Calu3 (cell line): Measurements from ENCODE around the gene IDI2. TPM values are rescaled to one million over a fixed set of nuclear protein-coding genes. Genes with fewer than 3 reads are reported as not detected.

ENCODE experiments used
- BruUV-seq: library from RNA; stranded (reverse); fragments of 400-500 nt; replicated peaks from 2 replicates; lab custom pipeline; 2021; lab: Mats Ljungman, UMichigan
- CTCF ChIA-PET: fragments of 300-600 bp; sonication (Branson Sonifier 250); formaldehyde crosslinking; loops from one replicate; lab custom pipeline; 2022; ENCODE audit warnings: antibody characterized with exemption; lab: Charles Lee
- DNase-seq: peaks from one replicate; pipeline ENCODE4 v3.0.0; 2022
- H3K27ac Mint-ChIP-seq: one replicate; pipeline ENCODE4 v1.8.0; 2022; ENCODE audit warnings: mixed read lengths; ENCODE audit not compliant: unreplicated experiment
- H3K27me3 Mint-ChIP-seq: one replicate; pipeline ENCODE4 v1.8.0; 2022; ENCODE audit warnings: mixed read lengths; ENCODE audit not compliant: unreplicated experiment
- H3K36me3 Mint-ChIP-seq: one replicate; pipeline ENCODE4 v1.8.0; 2022; ENCODE audit warnings: mild to moderate bottlenecking, moderate library complexity, mixed read lengths; ENCODE audit not compliant: insufficient read depth, unreplicated experiment
- H3K4me1 Mint-ChIP-seq: one replicate; pipeline ENCODE4 v1.8.0; 2022; ENCODE audit warnings: mild to moderate bottlenecking, low read depth, mixed read lengths; ENCODE audit not compliant: unreplicated experiment
- H3K4me3 Mint-ChIP-seq: one replicate; pipeline ENCODE4 v1.8.0; 2022; ENCODE audit warnings: mild to moderate bottlenecking, low read depth, moderate library complexity, mixed read lengths; ENCODE audit not compliant: unreplicated experiment
- H3K9me3 Mint-ChIP-seq: one replicate; pipeline ENCODE4 v1.8.0; 2022; ENCODE audit warnings: low read depth, mixed read lengths; ENCODE audit not compliant: unreplicated experiment
- intact Hi-C: fragments of 100-400 bp; cut with micrococcal nuclease; formaldehyde crosslinking; loops from one replicate; pipeline ENCODE4 v1.10.0; 2022; ENCODE audit not compliant: unreplicated experiment
- total RNA-seq: library from RNA; stranded (reverse); gene quantifications from 2 replicates; pipeline ENCODE4 v1.2.3, GENCODE V29; 2022
- TF ChIP-seq, protein P1 (sequence below): fragments of 200-600 bp; IDR thresholded peaks from one replicate; pipeline ENCODE4 v1.8.0; 2022; ENCODE audit warnings: antibody characterized with exemption; ENCODE audit not compliant: unreplicated experiment

The IDI2 gene
- total RNA-seq, 1 experiment from 2014 or later = not detected

DNA sequence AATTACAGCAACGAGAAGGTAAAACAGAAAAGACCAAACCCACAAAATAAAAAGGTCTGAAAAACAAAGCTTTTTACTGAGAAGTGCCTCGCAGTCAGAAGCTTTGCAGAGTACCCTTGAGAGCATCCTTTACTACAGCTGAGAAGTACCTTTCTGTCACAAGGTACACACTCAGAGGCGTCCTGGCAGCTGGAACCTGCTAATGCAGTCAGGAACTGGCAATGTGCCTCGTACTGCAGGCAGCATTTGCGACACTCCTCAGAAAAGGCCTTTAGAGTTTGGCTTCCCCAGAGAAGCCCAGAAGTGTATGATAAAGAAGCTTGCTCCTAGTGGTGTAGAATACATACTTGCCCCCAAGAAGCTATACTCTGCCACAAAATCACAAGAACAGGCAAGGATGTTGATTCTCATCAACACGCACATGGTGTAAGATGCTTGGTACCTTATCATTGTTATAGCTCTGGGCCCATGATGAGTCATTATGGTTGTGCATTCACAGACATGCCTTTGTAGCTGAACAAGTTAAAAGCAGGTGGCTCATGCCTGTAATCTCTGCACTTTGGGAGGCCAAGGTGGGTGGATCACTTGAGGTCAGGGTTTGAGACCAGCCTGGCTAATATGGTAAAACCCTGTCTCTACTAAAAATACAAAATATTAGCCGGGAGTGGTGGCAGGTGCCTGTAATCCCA lies 39.4 kb downstream of the IDI2 start:
- CTCF ChIA-PET = interaction anchor here (0.5 to 2.5 kb wide), 6 partner anchors 12 to 296 kb away, joined by 3 to 12 read pairs (median 6); partner anchors contain the start of gene LARP4B
- H3K27ac Mint-ChIP-seq = peak overlapping the region; percentile 98

DNA sequence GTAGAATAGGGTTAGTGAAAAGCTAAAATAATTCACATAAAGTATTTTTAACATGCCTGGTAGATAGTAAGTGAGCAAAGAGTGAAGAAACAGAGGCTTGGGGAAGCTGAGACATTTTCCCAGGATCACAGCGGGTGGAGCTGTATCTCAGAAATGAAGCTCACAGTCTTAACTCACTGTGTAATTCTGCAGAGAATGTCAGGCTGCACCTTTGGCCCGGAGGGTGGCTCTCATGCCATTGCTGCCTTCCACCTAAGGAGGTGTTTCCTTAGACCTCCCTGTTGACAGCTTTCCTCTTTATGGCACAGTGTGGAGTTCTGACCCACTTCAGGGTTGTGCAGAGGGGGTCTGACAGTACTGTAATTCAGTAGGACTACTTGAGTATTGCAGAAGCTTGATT lies 40.3 kb downstream of the IDI2 start:
- intact Hi-C loops = loop anchor here (2.0 to 10.0 kb wide), 2 partner anchors 55 to 151 kb away; partner anchors contain the start of gene LARP4B
- peaks cover 30% of the 10 kb centered on the region for H3K4me1 Mint-ChIP-seq
- TF ChIP-seq, protein P1, sequence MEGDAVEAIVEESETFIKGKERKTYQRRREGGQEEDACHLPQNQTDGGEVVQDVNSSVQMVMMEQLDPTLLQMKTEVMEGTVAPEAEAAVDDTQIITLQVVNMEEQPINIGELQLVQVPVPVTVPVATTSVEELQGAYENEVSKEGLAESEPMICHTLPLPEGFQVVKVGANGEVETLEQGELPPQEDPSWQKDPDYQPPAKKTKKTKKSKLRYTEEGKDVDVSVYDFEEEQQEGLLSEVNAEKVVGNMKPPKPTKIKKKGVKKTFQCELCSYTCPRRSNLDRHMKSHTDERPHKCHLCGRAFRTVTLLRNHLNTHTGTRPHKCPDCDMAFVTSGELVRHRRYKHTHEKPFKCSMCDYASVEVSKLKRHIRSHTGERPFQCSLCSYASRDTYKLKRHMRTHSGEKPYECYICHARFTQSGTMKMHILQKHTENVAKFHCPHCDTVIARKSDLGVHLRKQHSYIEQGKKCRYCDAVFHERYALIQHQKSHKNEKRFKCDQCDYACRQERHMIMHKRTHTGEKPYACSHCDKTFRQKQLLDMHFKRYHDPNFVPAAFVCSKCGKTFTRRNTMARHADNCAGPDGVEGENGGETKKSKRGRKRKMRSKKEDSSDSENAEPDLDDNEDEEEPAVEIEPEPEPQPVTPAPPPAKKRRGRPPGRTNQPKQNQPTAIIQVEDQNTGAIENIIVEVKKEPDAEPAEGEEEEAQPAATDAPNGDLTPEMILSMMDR = no peak

More for the DNA sequence above, 39.4 kb downstream of the IDI2 start:
- peak; percentile 55 for DNase-seq
- intact Hi-C loops = loop anchor here (1.0 to 10.0 kb wide), 2 partner anchors 15 to 151 kb away; no protein-coding TSS in a partner anchor
- peaks cover under 1% of the 10 kb centered on the region for H3K9me3 Mint-ChIP-seq
- no peaks in the 10 kb centered on the region for H3K27me3 Mint-ChIP-seq
- no TSS peak for BruUV-seq
- H3K4me3 Mint-ChIP-seq = peak overlapping the region; percentile 90
- peaks cover 38% of the 10 kb centered on the region for H3K4me1 Mint-ChIP-seq
- TF ChIP-seq, protein P1 = no peak
- H3K36me3 Mint-ChIP-seq = peaks cover 67% of the 10 kb centered on the region

DNA sequence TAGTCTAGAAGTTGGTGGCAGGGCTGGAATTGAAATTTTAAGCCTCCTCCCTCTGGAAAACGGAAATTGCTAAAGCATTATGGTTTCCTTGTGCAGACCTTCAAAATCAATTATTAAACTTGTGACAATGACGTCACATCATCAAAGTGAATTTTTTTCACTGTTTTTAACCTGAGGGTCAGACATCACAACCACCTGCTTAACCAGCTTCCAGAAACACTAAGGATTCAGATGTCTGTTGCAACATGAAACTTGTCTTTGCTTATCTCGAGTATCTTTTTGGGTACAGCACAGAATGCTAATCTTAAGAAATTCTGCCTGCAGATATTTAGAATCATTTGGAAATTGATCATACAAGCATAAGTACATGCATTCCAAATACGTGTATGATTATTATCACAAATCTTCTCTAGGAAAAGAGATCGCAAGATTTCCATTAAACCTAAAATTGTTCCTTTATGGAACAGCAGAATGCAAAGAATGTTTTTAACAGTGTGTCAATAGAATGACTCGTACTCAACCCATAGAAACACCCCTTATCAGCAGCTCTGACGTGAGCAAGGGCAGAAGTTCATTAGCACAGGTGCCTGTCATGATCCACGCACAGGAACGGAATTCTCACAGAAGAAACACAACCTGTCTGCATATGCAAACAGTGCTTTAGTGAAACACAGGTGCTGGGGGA lies 41.5 kb downstream of the IDI2 start:
- peak; percentile 81 for DNase-seq
- peaks cover 8% of the 10 kb centered on the region for H3K9me3 Mint-ChIP-seq
- H3K27ac Mint-ChIP-seq = peak overlapping the region; percentile 93
- peaks cover 21% of the 10 kb centered on the region for H3K4me1 Mint-ChIP-seq
- H3K36me3 Mint-ChIP-seq = peaks cover 62% of the 10 kb centered on the region
- CTCF ChIA-PET = interaction anchor here (0.6 to 1.9 kb wide), 4 partner anchors 9 to 82 kb away, joined by 3 to 10 read pairs (median 5); no protein-coding TSS in a partner anchor
- TF ChIP-seq, protein P1 = no peak
- H3K27me3 Mint-ChIP-seq = no peaks in the 10 kb centered on the region
- intact Hi-C loops = loop anchor here (1.0 to 10.0 kb wide), 3 partner anchors 10 to 149 kb away; partner anchors contain the start of gene LARP4B
- peak overlapping the region; percentile 43 for H3K4me3 Mint-ChIP-seq
- no TSS peak for BruUV-seq

More for the DNA sequence above, 40.3 kb downstream of the IDI2 start:
- H3K4me3 Mint-ChIP-seq = no peak overlapping the region
- H3K9me3 Mint-ChIP-seq = peaks cover 6% of the 10 kb centered on the region
- peak overlapping the region; percentile 98 for H3K27ac Mint-ChIP-seq
- H3K27me3 Mint-ChIP-seq = no peaks in the 10 kb centered on the region
- peaks cover 70% of the 10 kb centered on the region for H3K36me3 Mint-ChIP-seq
- BruUV-seq = no TSS peak
- no peak for DNase-seq
- CTCF ChIA-PET = interaction anchor here (1.6 kb wide), 1 partner anchor 11 kb away, joined by 12 read pairs; no protein-coding TSS in a partner anchor

DNA sequence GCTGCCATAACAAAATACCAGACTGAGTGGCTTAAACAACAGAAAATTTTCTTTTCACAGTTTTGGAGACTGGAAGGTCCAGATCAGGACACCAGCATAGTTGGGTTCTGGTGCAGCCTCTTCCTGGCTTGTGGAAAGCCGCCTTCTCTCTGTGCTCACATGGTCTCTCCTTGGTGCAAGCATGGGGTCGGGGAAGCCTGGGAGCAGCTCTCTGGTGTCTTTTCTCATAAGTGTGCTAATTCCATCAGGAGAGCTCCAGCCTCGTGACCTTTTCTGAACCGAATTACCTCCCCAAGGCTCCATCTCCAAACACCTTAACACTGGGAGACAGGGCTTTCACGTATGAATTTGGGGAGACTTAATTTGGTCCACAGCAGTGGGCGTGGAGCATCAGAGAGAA lies 42.3 kb downstream of the IDI2 start:
- peak overlapping the region; percentile 12 for H3K4me3 Mint-ChIP-seq
- H3K4me1 Mint-ChIP-seq = peaks cover 21% of the 10 kb centered on the region
- CTCF ChIA-PET = interaction anchor here (1.1 to 1.9 kb wide), 3 partner anchors 9 to 12 kb away, joined by 3 to 10 read pairs (median 4); no protein-coding TSS in a partner anchor
- H3K9me3 Mint-ChIP-seq = peaks cover 12% of the 10 kb centered on the region
- DNase-seq = no peak
- no TSS peak for BruUV-seq
- peaks cover 55% of the 10 kb centered on the region for H3K36me3 Mint-ChIP-seq
- no peaks in the 10 kb centered on the region for H3K27me3 Mint-ChIP-seq
- H3K27ac Mint-ChIP-seq = peak overlapping the region; percentile 93
- intact Hi-C loops = loop anchor here (10.0 kb wide), 1 partner anchor 149 kb away; no protein-coding TSS in a partner anchor
- TF ChIP-seq, protein P1 = no peak
